MCF 10A (cell line): Measurements from ENCODE around the gene IL1RAPL2. TPM values are rescaled to one million over a fixed set of nuclear protein-coding genes. Genes with fewer than 3 reads are reported as not detected.

Experiments
- BruUV-seq: library from RNA; stranded (reverse); fragments of 400-500 nt; replicated peaks from 2 replicates; lab custom pipeline; 2021; lab: Mats Ljungman, UMichigan
- CTCF ChIA-PET: fragments of 300-600 bp; sonication (Branson Sonifier 250); formaldehyde crosslinking; extraction: SDS; loops from one replicate; lab custom pipeline; 2021; ENCODE audit warnings: antibody characterized with exemption, inconsistent platforms; lab: Yijun Ruan, JAX
- POLR2A ChIA-PET: fragments of 300-600, 350-650 bp; sonication (Branson Sonifier 250); formaldehyde crosslinking; extraction: SDS; loops from one replicate; lab custom pipeline; 2020; ENCODE audit warnings: antibody characterized with exemption, inconsistent platforms; lab: Yijun Ruan, JAX
- DNase-seq: peaks from one replicate; pipeline ENCODE4 v3.0.0-alpha.2; 2018; ENCODE audit not compliant: unreplicated experiment
- H3K27ac Mint-ChIP-seq: one replicate; pipeline ENCODE4 v1.8.0; 2022; ENCODE audit warnings: mild to moderate bottlenecking, low read depth, mixed read lengths; ENCODE audit not compliant: unreplicated experiment
- H3K27me3 Mint-ChIP-seq: one replicate; pipeline ENCODE4 v1.8.0; 2022; ENCODE audit warnings: mixed read lengths; ENCODE audit not compliant: insufficient read depth, unreplicated experiment
- H3K36me3 Mint-ChIP-seq: one replicate; pipeline ENCODE4 v1.8.0; 2022; ENCODE audit warnings: mild to moderate bottlenecking, moderate library complexity, mixed read lengths; ENCODE audit not compliant: insufficient read depth, unreplicated experiment
- H3K4me1 Mint-ChIP-seq: one replicate; pipeline ENCODE4 v1.8.0; 2022; ENCODE audit warnings: mixed read lengths; ENCODE audit not compliant: insufficient read depth, unreplicated experiment
- H3K4me3 Mint-ChIP-seq: one replicate; pipeline ENCODE4 v1.8.0; 2022; ENCODE audit warnings: mild to moderate bottlenecking, moderate library complexity, mixed read lengths; ENCODE audit not compliant: unreplicated experiment
- H3K9me3 Mint-ChIP-seq: one replicate; pipeline ENCODE4 v1.8.0; 2022; ENCODE audit warnings: mixed read lengths; ENCODE audit not compliant: unreplicated experiment
- CTCF ChIP-seq: fragments of 200-600 bp; IDR thresholded peaks from one replicate; pipeline ENCODE4 v1.8.0; 2022; ENCODE audit warnings: antibody characterized with exemption, mild to moderate bottlenecking; ENCODE audit not compliant: unreplicated experiment
- intact Hi-C: fragments of 100-400 bp; cut with micrococcal nuclease; formaldehyde crosslinking; loops from 2 replicates; pipeline ENCODE4 v1.14.1; 2022
- total RNA-seq: library from RNA; stranded (reverse); gene quantifications from 2 replicates; pipeline ENCODE4 v1.2.3, GENCODE V29; 2022

IL1RAPL2 gene
- total RNA-seq, 1 experiment from 2014 or later = 4.4 TPM

- no peaks in the 10 kb centered on the region for H3K36me3 Mint-ChIP-seq
- H3K4me3 Mint-ChIP-seq = no peak overlapping the region
- H3K4me1 Mint-ChIP-seq = no peaks in the 10 kb centered on the region
- no peak for DNase-seq
- H3K9me3 Mint-ChIP-seq = no peaks in the 10 kb centered on the region
- no peak for TF ChIP-seq CTCF
- BruUV-seq = no TSS peak
- H3K27me3 Mint-ChIP-seq = peaks cover 56% of the 10 kb centered on the region
- H3K27ac Mint-ChIP-seq = no peak overlapping the region
- ChIA-PET CTCF (no interaction called here), POLR2A (no interaction called here)
- intact Hi-C loops = no loop called here
These were observed 701.2 kb downstream of the IL1RAPL2 start for GRCh38 chrX:105267167-105267566.

DNA sequence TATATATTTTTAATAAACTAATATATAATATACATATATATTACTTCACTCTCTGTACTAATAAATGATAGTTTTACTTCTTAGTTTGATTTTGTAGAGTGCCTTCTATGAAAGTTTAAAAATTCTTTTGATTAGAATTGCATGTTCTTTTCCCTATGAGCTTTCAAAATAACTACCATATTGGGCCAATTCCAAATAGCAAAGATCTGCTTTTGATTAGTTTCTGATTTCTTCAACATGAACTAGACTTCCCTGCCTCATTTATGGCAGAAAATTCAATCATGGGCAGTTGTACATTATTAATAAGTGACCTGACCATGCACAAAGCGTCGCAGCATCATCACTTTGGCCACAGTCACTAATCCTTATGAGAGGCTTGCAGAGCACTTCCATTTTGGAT is 703.4 kb downstream of the IL1RAPL2 start:
- Mint-ChIP-seq H3K9me3 (no peaks in the 10 kb centered on the region), H3K4me1 (no peaks in the 10 kb centered on the region), H3K27me3 (peaks cover 43% of the 10 kb centered on the region), H3K36me3 (no peaks in the 10 kb centered on the region), H3K4me3 (no peak overlapping the region), H3K27ac (no peak overlapping the region)
- no peak for DNase-seq
- intact Hi-C loops = no loop called here
- ChIA-PET POLR2A (no interaction called here), CTCF (no interaction called here)
- TF ChIP-seq CTCF = no peak
- no TSS peak for BruUV-seq

DNA sequence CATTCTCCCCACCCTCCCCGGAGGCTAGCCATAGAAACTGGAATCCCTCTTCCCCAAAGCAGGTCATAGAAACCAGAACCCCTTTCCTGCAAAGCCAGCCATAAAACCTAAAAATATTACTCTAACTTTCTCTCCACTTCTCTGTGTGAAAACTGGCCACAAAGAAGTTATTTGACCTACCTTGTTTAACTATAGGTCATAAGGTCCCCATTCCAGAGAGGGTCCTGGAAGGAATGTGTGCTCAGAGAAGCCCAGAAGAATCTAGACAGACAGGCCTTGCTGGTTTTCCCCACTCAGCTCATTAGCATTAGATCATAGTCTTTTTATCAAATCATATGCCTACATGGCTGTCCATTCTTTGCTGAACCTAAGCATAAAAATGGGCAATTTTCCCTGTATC is 707.3 kb downstream of the IL1RAPL2 start:
- no peak for DNase-seq
- Mint-ChIP-seq H3K27me3 (peaks cover 42% of the 10 kb centered on the region), H3K27ac (no peak overlapping the region), H3K4me3 (no peak overlapping the region), H3K36me3 (no peaks in the 10 kb centered on the region), H3K9me3 (no peaks in the 10 kb centered on the region), H3K4me1 (no peaks in the 10 kb centered on the region)
- no peak for TF ChIP-seq CTCF
- intact Hi-C loops = no loop called here
- ChIA-PET POLR2A (no interaction called here), CTCF (no interaction called here)
- BruUV-seq = no TSS peak

DNA sequence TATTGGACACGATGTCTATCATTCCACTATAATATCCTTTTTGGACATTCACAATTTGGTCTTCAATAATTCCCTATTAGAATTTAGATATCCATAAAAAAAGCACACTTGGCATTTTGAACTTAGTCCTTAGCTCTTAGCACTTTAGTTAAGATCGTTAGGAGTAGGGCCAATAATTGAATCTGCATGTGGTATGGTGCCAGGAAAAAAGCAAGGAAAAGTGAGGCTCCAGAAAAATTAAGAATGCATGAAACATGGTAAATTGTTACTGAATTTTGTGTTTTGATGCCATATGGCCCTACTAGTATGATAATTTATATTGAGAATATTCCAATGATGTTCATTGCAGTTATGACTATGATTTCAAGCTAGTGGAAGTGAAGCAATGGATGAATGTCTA is 708.1 kb downstream of the IL1RAPL2 start:
- Mint-ChIP-seq H3K4me1 (no peaks in the 10 kb centered on the region), H3K27ac (no peak overlapping the region), H3K27me3 (peaks cover 49% of the 10 kb centered on the region), H3K9me3 (no peaks in the 10 kb centered on the region), H3K36me3 (no peaks in the 10 kb centered on the region), H3K4me3 (no peak overlapping the region)
- intact Hi-C loops = no loop called here
- POLR2A ChIA-PET = no interaction called here
- TF ChIP-seq CTCF = no peak
- BruUV-seq = no TSS peak
- CTCF ChIA-PET = no interaction called here
- no peak for DNase-seq
